Measurements from ENCODE around the gene CHRNB4.

DNA sequence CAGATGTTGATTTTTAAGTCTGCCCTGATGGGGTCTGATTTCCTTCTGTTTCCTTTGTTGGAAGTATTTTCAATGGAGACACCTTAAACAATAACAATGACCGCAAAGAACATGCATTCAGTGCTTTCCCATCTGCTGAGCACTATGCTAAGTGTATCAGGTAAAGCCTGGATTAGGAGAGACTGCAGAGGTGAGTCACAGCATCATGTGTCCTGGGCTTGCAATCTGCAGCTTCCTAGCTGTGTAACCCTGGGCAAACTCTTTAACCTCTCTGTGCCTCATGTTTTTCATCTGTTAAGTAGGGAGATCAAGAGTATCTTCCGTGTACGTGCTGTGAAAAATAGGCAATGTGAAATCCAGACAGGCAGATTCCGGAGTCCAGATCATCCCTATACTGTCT, 13.3 kb upstream of the CHRNB4 start:
- TF ChIP-seq, protein P1, sequence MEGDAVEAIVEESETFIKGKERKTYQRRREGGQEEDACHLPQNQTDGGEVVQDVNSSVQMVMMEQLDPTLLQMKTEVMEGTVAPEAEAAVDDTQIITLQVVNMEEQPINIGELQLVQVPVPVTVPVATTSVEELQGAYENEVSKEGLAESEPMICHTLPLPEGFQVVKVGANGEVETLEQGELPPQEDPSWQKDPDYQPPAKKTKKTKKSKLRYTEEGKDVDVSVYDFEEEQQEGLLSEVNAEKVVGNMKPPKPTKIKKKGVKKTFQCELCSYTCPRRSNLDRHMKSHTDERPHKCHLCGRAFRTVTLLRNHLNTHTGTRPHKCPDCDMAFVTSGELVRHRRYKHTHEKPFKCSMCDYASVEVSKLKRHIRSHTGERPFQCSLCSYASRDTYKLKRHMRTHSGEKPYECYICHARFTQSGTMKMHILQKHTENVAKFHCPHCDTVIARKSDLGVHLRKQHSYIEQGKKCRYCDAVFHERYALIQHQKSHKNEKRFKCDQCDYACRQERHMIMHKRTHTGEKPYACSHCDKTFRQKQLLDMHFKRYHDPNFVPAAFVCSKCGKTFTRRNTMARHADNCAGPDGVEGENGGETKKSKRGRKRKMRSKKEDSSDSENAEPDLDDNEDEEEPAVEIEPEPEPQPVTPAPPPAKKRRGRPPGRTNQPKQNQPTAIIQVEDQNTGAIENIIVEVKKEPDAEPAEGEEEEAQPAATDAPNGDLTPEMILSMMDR (IDR thresholded peaks at IDR 0.05) = no peak
- TF ChIP-seq POLR2AphosphoS5 (IDR thresholded peaks at IDR 0.05) = no peak
- no peak for TF ChIP-seq POLR2A (IDR thresholded peaks at IDR 0.05)

Measured in gastroesophageal sphincter (tissue), 3 donors.